GM19351 (cell line): Measurements from ENCODE around the gene TEKT5.

Source experiments
- ATAC-seq: cut with Tn5 transposase; IDR thresholded peaks from one replicate; pipeline ENCODE4 v1.9.1; 2021; ENCODE audit warnings: mild to moderate bottlenecking, moderate library complexity; ENCODE audit not compliant: unreplicated experiment

The TEKT5 gene

DNA sequence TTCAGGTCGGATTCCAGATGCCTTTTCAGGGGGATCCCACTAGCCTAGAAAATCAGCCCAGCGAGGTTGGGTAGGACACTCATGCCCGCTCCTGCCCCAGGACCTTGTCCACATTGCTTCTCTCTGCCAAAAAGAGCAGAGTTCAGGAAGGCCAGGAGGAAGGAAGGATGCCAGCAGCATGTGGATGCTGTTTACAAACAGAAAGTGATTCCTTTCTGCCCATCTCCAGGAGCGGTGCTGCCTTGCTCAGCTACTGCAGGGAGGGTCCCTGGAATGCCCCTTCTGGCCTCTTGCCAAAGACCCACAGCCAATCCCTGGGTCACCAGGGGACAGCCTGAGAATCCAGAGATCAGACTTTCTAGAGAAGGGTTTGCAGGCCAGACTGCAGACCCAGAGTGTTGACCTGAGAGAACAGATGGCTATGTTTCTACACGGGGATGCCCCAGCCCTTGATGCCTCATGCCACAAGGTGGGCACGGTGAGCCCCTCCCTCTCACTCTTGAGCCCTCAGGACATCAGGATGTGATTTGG lies 82.0 kb downstream of the TEKT5 start:
- no peak for ATAC-seq

DNA sequence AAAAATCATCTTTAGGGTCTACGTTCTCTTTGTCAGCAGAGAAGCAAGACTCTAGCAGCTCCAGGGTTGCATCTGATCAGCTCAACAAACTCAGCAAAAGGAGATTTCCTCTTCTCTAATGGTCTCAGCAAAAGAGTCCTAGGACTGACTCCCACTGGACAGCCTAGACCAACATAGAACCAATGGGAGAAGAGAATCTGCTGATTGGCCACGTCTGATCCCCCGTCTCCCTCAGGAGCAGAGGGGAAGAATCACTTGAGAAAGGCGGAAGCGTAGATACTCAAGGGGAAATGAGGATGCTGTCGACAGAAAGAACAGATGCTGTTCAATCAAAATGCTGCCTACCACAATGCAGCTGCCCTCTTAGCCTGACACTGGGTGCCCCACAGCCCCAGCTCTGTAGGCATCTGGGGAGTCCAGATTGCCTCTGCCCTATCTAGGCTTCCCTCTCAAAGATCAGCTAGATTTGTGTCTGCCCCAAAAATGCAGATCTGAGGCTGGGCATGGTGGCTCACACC lies 82.8 kb downstream of the TEKT5 start:
- no peak for ATAC-seq

DNA sequence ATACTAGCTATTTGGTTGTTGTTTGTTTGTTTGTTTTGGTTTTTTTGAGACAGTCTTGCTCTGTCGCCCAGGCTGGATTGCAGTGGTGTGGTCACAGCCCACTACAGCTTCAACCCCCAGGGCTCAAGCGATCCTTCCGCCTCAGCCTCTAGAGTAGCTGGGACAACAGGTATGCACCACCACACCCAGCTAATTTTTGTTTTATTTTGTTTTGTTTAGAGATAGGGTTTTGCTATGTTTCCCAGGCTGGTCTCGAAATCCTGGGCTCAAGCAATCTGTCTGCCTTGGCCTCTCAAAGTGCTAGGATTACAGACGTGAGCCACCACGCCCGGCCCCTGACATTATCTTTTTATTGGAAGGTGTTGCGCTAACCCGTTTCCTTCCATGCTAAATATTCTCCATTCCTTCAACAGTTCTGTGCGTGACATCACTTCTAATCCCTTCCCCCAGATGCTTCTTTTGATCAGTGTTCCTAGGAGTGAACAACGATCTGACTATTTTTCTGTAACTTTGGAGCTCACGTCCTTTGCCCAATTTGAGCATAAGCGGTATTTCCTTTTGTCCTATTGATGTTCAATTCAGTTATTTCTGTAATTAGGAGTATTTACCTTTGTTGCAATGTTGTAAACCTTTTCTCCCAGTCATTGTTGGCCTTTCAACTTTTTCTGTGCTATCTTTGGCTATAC lies 84.1 kb downstream of the TEKT5 start:
- no peak for ATAC-seq

DNA sequence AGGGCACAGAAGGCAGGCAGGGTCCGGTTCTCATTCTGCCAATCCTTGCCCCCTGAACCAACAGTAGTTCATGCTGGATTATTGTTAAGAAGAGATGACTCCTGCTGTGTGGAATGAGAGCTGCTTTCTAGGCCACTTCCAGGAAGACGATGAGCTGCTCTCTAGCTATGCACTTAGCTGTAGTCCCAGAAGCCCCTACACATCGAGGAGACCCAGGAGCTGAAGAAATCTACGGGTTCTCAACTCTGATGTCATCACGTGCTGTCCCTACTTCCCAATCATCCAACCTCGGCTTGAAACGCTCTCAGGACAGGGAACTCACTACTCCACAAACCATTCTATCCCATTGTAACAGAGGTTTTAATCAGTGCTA lies 85.3 kb downstream of the TEKT5 start:
- no peak for ATAC-seq

DNA sequence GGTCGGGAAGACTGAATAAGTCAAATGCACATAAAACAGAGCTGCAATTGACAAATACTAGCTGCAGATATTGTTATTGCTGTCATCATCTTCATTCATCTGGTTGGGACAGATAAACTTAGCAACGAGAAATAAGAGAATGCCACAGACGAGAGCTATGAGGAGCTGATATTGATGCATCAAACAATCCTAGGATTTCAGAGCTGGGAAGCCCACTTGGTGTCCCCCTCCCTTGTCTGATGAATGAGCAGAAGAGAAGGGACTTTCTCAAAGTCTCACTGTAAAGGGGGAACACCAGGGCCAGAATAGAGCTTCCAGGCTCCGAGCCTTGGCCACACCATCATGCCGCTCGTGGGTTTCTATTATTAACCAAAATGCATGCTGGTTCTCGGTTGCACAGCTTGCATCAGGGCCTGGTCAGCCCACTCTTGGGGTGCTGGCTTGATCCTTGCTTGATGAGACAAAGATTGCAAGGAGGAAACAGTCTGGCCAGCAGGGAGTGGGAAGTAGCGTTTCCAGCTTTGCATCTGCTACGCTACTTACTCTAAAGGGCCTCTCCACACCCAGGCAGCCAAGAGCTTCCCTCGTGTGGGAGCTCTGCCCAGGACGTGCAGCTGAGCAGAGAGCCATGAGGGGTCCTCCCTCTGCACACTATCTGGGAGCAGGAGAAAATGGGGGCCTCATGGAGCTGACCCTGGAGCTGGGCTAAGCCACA lies 85.9 kb downstream of the TEKT5 start:
- ATAC-seq, result no peak

DNA sequence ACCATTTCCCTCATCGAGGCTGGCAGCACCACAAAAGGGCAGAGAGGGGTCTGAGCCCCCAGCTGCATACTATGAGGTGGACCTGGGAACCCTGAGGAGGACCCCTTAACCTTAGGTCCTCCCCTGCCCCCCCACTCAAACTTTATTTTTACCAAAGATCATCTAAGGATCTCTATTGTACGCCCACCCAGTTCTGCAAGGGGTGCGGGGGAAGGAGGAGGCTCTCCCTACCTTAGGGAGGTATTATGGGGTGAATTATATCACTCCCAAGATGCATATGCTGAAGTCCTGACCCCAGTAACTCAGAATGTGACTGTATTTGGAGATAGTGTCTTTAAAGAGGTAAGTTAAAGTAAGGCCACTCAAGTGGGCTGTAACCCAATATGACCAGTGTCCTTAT lies 87.6 kb downstream of the TEKT5 start:
- no peak for ATAC-seq

DNA sequence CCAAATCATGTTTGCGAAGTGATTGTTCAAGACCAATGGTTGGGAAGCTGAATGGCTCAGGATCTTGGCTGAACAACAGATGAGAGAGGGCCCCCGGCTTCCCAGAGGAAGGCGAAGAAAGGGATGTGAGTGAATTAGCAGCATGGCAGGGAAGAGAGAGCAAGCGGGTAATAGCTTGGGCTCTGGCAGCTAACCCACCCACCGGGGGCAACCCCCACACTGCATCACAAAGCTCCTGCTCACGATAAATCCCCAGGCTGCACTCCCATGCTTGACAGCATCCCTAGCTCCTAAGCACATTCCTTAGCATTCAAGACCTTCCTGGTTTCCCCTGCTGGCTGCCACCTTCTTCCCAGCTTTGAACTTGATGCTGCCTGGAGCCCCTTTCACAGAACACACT lies 88.1 kb downstream of the TEKT5 start:
- ATAC-seq, result no peak

DNA sequence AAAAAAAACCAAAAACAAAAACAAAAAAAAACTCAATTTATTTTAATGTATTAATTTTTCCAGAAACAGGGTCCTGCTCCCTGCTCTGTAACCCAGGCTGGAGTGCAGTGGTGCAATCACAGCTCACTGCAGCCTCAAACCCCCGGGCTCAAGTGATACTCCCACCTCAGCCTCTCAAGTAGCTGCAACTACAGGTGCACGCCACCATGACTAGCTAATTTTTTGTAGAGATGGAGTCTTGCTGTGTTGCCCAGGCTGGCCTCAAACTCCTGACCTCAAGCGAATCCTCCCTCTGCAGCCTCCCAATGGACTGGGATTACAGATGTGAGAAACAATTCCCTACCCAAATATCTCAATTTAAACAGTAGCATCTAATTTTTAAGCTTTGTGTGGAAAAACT lies 89.1 kb downstream of the TEKT5 start:
- no peak for ATAC-seq

DNA sequence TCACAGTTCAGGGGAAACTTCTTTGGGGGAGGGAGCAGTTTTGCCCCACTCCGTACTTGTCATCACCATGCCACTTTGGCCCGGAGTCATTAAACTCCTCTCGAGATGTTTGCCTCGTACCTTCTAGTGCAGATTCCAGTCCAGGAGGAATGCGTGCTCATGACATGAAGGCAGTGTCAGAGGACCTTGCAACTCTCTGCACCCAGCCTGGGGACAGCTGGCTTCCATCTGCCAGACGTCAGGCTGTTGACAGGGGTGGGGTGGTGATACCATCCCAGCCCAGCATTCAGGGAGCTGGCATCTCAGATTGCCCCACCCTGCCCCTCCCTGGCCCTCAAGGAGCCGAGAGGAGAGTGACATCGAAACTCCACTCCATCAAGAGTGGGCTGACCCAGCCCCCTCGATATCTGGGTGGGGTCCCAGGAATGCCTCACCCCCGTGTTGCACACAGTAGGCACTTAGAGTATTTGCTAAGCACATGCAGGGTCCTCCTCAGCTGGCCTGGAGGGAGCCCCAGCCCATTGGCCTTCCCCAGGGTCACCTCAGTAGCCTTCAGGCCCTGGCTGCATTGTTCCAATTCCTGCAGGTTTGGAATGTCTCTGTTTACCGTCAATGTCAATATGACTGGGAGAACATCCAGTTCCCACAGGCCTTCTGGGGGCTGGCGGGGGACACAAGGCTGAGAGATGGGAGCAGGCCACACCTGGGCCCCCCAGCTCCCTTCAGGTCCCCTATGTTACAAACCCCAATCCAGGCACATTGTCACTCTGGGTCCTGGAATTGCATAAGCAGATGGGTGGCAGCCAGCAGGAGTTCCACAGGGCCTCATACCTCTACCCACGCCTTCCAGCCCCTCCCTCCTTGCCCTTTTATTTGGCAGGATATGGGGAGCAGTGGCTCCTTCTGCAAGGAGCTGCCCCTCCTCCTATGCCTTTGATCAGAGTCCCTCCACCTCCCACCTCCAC lies 93.0 kb downstream of the TEKT5 start:
- no peak for ATAC-seq

DNA sequence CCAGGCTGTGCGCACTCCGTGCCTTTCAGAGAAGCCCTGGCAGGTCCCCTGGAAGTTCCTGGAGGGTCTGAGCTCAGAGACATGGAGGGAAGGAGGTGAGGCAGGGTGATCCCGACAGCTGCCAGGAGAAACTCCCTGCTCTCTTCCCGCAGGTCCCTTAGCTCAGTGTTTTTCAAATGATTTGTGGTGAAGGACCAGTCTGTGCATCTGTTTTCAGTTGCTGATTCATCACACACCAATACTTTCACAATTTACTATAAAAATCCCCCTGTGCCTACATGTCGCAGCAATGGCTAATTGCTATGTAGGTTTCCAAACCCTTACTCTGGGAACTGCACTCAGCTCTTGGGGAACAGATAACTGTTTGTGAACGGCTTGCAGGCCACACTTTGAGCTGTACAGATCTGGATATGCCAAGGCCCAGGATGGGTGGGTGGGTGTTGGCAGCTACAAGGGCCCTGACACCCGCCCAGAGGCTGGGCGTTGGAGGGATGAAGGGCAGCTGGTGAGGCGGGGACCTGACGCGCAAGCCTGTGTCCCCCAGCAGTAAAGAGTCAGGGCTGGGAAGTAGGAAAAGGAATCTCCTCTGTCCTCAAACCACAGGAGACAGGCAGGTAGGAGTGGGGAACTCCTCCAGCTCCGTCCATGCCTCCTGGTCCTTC lies 93.8 kb downstream of the TEKT5 start:
- no peak for ATAC-seq

DNA sequence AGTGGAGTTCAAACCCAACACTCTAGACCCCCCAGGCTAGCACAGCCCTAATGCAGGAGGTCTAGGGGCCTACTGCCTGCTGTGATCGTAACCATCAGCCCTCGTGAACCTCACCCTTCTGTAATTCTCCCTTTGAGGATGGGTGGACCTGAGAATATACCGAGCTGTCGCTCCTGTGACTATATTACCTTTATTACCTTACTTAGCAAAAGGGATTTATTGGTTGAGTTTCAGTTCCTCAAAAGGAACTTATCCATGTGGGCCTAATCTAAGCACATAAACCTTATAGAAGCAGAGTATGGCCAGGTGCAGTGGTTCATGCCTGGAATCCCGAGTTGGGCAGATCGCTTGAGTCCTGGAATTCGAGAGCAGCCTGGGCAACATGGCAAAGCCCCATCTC lies 95.1 kb downstream of the TEKT5 start:
- ATAC-seq, result peak; percentile 58

DNA sequence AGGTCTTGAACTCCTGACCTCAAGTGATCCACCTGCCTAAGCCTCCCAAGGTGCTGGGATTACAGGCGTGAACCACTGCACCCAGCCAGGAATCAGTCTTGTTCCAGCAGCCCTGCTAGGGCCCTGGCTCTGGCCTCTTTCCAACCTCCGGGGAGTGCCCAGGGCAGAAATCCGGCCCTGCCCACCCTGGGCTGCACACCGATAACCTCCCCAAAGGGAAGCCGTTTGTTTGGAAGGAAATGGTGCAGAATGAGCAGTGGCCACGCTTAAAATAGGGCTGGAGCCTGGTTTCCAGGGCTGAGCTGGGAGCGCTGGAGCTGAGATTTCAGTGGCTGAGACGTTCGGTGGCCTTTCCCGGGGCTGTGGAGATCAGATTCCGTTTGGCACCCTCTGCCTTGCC lies 96.6 kb downstream of the TEKT5 start:
- ATAC-seq, result no peak

DNA sequence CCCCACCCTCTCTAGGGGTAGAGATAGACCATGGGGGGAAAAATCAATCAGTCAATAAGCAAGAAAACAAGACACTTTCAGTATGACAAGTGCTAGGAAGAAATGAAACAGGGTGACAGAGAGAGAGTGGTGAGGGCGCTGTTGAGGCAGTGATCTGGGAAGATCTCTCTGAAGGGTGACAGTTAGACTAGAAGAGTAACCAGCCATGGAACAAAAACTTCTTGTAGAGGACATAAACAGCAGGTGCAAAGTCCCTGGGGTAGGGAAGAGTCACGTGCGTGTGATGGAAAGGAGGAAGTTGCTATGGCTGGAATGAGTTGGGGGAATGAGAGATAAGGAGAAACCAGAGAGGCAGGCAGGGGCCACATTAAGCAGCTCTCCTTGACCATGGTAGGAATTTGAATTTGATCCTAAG lies 97.5 kb downstream of the TEKT5 start:
- peak; percentile 46 for ATAC-seq

DNA sequence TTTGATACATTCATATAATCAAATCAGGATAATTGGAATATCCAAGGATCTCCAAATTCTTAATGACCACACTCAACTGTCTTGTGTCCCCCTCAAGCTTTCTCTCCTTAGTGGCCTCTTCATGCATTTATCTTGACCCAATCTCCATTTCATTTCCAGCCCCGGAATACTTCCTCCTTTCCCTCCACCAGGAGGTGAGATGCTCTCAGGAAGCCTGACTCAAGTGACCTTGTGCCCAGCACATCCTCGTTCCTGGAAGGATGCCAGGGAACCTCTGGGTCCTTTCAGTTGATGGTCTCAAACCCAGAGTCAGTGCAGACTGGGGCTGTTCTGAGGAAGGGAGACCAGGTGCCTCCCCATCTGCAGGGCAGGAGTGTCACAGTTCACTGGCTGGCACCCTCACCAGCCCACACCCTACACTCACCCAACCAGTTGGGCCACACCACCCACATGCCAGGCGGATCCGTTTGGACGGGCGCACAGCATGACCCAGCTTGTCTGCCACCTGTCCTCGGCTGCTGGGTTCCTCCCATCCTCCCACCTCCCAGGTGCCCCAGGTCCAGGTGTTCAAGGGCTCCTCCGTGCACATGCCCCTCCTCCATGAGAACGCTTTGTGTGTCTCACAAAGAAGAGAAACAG lies 100.3 kb downstream of the TEKT5 start:
- ATAC-seq, result no peak

DNA sequence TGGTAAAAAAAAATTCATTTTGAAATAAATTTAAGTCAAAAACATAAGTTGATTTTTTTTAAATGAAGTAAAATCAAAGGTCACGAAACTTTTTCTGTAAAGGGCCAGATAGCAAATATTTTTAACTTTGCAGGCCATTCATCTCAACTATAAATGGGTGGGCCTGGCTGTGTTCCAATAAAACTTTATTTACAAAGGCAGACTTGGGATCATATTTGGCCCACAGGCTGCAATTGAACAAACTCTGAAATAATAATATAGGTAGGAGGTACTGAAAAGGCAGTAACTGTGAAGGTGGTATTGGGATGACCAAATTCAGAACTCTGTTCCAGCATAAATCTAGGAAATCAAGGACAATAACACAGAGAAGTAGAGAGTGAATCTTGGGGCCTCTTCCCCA lies 102.1 kb downstream of the TEKT5 start:
- no peak for ATAC-seq

DNA sequence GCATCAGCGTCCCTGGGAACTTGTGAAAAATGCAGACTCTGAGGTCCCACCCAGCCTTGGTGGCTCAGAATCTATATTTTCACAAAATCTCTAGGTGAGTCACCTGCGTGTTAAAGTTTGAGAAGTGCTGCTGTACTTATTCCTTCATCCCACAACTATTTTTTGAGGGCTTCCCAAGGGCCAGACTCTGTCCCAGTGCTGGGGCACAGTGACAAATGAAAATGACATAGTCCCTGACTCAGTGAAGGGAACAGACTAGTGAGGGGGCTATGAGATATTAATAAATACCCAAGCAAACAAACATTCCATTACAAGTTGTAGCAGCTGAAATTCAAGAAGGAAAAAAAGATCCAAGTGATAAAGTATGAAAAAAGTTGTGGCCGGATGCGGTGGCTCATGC lies 104.4 kb downstream of the TEKT5 start:
- no peak for ATAC-seq

DNA sequence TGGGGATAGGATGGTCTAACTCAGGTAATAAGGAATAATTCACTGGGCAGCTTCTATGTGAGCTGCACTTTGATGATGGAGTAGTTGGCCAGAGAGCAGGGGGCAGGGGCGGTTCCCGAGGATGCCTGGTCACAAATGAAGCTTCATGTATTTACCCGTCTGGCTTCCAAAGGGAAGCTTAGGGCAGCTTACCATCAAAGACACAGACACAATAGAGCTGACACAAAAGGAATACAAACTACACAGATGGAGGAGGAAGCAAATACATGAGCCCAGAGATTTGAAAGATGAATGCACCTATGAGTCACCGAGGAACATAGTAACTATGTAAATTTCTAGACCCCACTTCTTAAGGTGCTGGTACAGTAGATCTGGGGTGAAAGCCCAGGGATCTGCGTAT lies 105.6 kb downstream of the TEKT5 start:
- no peak for ATAC-seq

DNA sequence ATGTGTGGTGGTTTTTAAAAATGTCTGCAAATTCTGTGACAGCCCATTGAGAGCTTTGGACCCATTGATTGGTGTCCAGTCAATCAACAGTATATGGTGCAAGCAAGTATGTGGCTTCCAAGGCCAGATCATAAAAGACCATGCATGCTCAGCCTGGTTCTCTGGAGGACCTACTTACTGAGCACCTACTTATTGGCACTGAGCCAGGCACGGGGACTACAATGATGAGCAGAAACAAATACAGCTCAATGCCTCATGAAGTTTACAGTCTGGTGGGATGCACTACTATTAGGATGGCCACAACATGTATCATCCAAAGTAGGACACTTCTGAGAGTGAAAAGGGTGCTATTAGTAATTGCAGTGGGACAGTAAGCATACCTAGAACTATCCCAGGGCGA lies 107.1 kb downstream of the TEKT5 start:
- ATAC-seq, result no peak

DNA sequence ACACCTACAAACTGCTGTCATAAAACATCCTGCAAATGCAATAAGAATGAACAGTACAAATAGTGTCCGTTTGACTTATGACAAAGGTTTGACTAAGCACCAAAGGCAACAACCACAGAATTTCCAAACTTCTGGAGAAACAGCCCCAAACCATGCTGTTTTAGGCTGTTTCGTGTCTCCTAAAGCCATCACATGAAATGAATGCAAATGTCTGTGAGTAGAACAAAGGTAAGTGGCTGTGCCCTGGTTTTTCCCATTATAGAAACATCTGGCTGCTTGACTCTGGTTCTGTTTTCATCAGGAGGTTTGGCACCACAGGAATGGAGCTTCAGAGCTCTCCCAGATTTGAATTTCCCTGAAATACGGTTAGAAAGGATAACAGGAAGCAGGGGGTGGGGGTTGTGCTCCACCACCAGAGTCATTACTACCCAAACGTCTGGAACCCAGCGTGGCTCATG lies 109.7 kb downstream of the TEKT5 start:
- no peak for ATAC-seq

DNA sequence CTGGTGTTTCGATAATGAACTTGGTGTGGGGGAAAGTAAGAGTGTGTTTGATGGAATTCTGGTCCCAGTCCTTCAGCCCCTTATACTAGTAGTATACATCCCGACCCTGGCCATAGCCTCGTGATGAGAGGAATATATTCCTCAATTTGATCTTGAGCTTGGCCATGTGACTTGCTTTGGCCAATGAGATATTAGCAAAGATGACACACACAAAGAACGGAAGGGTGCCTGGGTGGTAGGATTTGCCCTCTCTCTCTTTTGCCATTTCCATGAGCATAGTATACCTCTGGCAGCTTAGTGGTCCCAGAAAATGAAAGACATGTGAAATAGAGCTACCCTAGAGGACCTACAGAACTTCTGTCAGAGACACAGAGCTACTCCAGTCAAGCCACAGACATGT lies 111.5 kb downstream of the TEKT5 start:
- ATAC-seq, result no peak
